Activated T-helper 1 cell treated with anti-CD3 and anti-CD28 coated beads, Interleukin-2, amount 50 U/mL, for 16 hours (primary cell): ENCODE results near the gene EFCAB10.
"Not testable (repeated sequence)": the region's sequence is repeated elsewhere in the genome, so short reads cannot be mapped to it uniquely, and the experiment has no call there.

ENCODE experiments used
- DNase-seq, 2 donors: peaks; one replicate each; pipeline ENCODE4 v3.0.0-alpha.2; 2020; ENCODE audit warnings: low read depth in 1 of 2, low spot score in 1 of 2

EFCAB10 gene

GRCh38 chr7:105599080-105599479 lies 17.8 kb upstream of the EFCAB10 start:
- DNase-seq, result not testable (repeated sequence)

GRCh38 chr7:105596866-105597265 lies 15.6 kb upstream of the EFCAB10 start:
- DNase-seq, result no peak

- no peak for DNase-seq
Measured at GRCh38 chr7:105594034-105594433, 12.7 kb upstream of the EFCAB10 start.

- no peak for DNase-seq
Measured at GRCh38 chr7:105591522-105591921, 10.2 kb upstream of the EFCAB10 start.

- no peak for DNase-seq
Measured at GRCh38 chr7:105590793-105591192, 9.5 kb upstream of the EFCAB10 start.

GRCh38 chr7:105589356-105590077 lies 8.2 kb upstream of the EFCAB10 start:
- peak; percentile 7 to 8 for DNase-seq

- DNase-seq, result no peak
Measured at GRCh38 chr7:105587909-105588635, 6.8 kb upstream of the EFCAB10 start.

- DNase-seq, result no peak
Measured at GRCh38 chr7:105585850-105586500, 4.7 kb upstream of the EFCAB10 start.

GRCh38 chr7:105584165-105584564 lies 2.9 kb upstream of the EFCAB10 start:
- no peak for DNase-seq

- no peak for DNase-seq
Measured at GRCh38 chr7:105583061-105583460, 1.8 kb upstream of the EFCAB10 start.

GRCh38 chr7:105580022-105580740 lies 1.1 kb downstream of the EFCAB10 start:
- DNase-seq, result no peak

GRCh38 chr7:105578496-105578895 lies 2.8 kb downstream of the EFCAB10 start:
- DNase-seq, result no peak

- no peak for DNase-seq
Measured at GRCh38 chr7:105577251-105577650, 4.0 kb downstream of the EFCAB10 start.

GRCh38 chr7:105571891-105572290 lies 9.4 kb downstream of the EFCAB10 start:
- no peak for DNase-seq

- DNase-seq, result no peak
Measured at GRCh38 chr7:105567821-105568220, 13.5 kb downstream of the EFCAB10 start.

GRCh38 chr7:105567024-105567423 lies 14.3 kb downstream of the EFCAB10 start:
- DNase-seq, result no peak

- DNase-seq, result no peak
Measured at GRCh38 chr7:105565190-105565589, 16.1 kb downstream of the EFCAB10 start.

GRCh38 chr7:105559926-105560325 lies 21.4 kb downstream of the EFCAB10 start:
- no peak for DNase-seq

GRCh38 chr7:105538339-105538738 lies 43.0 kb downstream of the EFCAB10 start:
- DNase-seq, result no peak

GRCh38 chr7:105532709-105533460 lies 48.4 kb downstream of the EFCAB10 start:
- DNase-seq, result no peak
